Fibroblast of lung (primary cell): ENCODE measurements around the gene TXK.

Experiments used
- EZH2 ChIP-seq: IDR thresholded peaks from 2 replicates; pipeline ENCODE4 v1.5.1; 2012; ENCODE audit warnings: low read length, control low read depth, mild to moderate bottlenecking; ENCODE audit errors: missing control alignments
- TF ChIP-seq, protein P1 (sequence below), 2 donors: IDR thresholded peaks in 1 of 2; conservative IDR thresholded peaks in 1 of 2; 1 replicate in 1 of 2; 2 replicates in 1 of 2; pipeline ENCODE4 v1.5.1; 2011 to 2012; ENCODE audit warnings: low read length in 2 of 2, control low read depth in 1 of 2, inconsistent platforms in 1 of 2, low read depth in 1 of 2, mild to moderate bottlenecking in 1 of 2

- TF ChIP-seq, protein P1, sequence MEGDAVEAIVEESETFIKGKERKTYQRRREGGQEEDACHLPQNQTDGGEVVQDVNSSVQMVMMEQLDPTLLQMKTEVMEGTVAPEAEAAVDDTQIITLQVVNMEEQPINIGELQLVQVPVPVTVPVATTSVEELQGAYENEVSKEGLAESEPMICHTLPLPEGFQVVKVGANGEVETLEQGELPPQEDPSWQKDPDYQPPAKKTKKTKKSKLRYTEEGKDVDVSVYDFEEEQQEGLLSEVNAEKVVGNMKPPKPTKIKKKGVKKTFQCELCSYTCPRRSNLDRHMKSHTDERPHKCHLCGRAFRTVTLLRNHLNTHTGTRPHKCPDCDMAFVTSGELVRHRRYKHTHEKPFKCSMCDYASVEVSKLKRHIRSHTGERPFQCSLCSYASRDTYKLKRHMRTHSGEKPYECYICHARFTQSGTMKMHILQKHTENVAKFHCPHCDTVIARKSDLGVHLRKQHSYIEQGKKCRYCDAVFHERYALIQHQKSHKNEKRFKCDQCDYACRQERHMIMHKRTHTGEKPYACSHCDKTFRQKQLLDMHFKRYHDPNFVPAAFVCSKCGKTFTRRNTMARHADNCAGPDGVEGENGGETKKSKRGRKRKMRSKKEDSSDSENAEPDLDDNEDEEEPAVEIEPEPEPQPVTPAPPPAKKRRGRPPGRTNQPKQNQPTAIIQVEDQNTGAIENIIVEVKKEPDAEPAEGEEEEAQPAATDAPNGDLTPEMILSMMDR (conservative IDR thresholded peaks at IDR 0.05 in 1 of 2, IDR thresholded peaks at IDR 0.05 in 1 of 2; ENCODE audit: low read depth in 1 of 2, low read length in 2 of 2) = no peak
- no peak for TF ChIP-seq EZH2
These were observed 5.6 kb upstream of the TXK start for GRCh38 chr4:48139691-48140090.
